Hippocampal formation (tissue), 2 donors: ENCODE data around the gene MRPL48.

Experiments used
- DNase-seq, 2 donors: peaks; one replicate each; lab custom pipeline; 2025; lab: John Stamatoyannopoulos, UW

The MRPL48 gene

GRCh38 chr11:73893041-73893440 is 105.4 kb downstream of the MRPL48 start:
- no peak for DNase-seq

GRCh38 chr11:73894725-73895335 is 107.2 kb downstream of the MRPL48 start:
- no peak for DNase-seq

GRCh38 chr11:73902303-73902702 is 114.6 kb downstream of the MRPL48 start:
- DNase-seq, result no peak

- DNase-seq, result no peak
These were observed 119.5 kb downstream of the MRPL48 start for GRCh38 chr11:73907191-73907590.

- DNase-seq, result no peak
These were observed 124.4 kb downstream of the MRPL48 start for GRCh38 chr11:73912026-73912425.

GRCh38 chr11:73913472-73913871 is 125.8 kb downstream of the MRPL48 start:
- DNase-seq, result no peak

- DNase-seq, result no peak
These were observed 126.6 kb downstream of the MRPL48 start for GRCh38 chr11:73914284-73914683.
